ENCODE data around the gene POLG2. TPM values are rescaled to one million over a fixed set of nuclear protein-coding genes. Genes with fewer than 3 reads are reported as not detected.

The POLG2 gene
- total RNA-seq, 4 donors from 2014 or later: 10.6 to 15.0 (median 13.1) TPM

- Histone ChIP-seq H3K27ac (peak overlapping the region in 1 of 3 donors; percentile 16), H3K27me3 (no peaks in the 10 kb centered on the region), H3K36me3 (peaks cover 85% of the 10 kb centered on the region in 2 donors), H3K9me3 (no peaks in the 10 kb centered on the region), H3K4me1 (no peaks in the 10 kb centered on the region), H3K4me3 (replicated peaks in 1 of 3) (no peak overlapping the region)
- DNase-seq: no peak
- 75 to 82% methylated on average over 5 of the region's 5 CpGs for WGBS, 2 donors
- no peak for TF ChIP-seq POLR2A (IDR thresholded peaks at IDR 0.05)
- TF ChIP-seq, protein P1, sequence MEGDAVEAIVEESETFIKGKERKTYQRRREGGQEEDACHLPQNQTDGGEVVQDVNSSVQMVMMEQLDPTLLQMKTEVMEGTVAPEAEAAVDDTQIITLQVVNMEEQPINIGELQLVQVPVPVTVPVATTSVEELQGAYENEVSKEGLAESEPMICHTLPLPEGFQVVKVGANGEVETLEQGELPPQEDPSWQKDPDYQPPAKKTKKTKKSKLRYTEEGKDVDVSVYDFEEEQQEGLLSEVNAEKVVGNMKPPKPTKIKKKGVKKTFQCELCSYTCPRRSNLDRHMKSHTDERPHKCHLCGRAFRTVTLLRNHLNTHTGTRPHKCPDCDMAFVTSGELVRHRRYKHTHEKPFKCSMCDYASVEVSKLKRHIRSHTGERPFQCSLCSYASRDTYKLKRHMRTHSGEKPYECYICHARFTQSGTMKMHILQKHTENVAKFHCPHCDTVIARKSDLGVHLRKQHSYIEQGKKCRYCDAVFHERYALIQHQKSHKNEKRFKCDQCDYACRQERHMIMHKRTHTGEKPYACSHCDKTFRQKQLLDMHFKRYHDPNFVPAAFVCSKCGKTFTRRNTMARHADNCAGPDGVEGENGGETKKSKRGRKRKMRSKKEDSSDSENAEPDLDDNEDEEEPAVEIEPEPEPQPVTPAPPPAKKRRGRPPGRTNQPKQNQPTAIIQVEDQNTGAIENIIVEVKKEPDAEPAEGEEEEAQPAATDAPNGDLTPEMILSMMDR (IDR thresholded peaks at IDR 0.05): no peak
- intact Hi-C loops (cut with DNase I): no loop called here
These were observed 35.1 kb upstream of the POLG2 start for GRCh38 chr17:64531955-64532371.

GRCh38 chr17:64529221-64529620 is 32.4 kb upstream of the POLG2 start:
- intact Hi-C loops (cut with DNase I): no loop called here
- Histone ChIP-seq H3K36me3 (peaks cover 82 to 87% of the 10 kb centered on the region in 2 donors), H3K4me3 (replicated peaks in 1 of 3) (no peak overlapping the region), H3K4me1 (peaks cover 0 to 2% of the 10 kb centered on the region in 2 donors), H3K27me3 (no peaks in the 10 kb centered on the region), H3K27ac (no peak overlapping the region), H3K9me3 (no peaks in the 10 kb centered on the region)
- TF ChIP-seq, protein P1 (IDR thresholded peaks at IDR 0.05): no peak
- TF ChIP-seq POLR2A (IDR thresholded peaks at IDR 0.05): no peak
- WGBS, 2 donors: 92 to 94% methylated on average over 5 of the region's 5 CpGs
- no peak for DNase-seq

GRCh38 chr17:64527914-64528313 is 31.1 kb upstream of the POLG2 start:
- Histone ChIP-seq H3K36me3 (peaks cover 72 to 77% of the 10 kb centered on the region in 2 donors), H3K4me1 (peaks cover 6 to 13% of the 10 kb centered on the region in 2 donors), H3K9me3 (no peaks in the 10 kb centered on the region), H3K27me3 (no peaks in the 10 kb centered on the region), H3K4me3 (replicated peaks in 1 of 3) (no peak overlapping the region), H3K27ac (no peak overlapping the region)
- intact Hi-C loops (cut with DNase I): no loop called here
- no peak for TF ChIP-seq POLR2A (IDR thresholded peaks at IDR 0.05)
- TF ChIP-seq, protein P1 (IDR thresholded peaks at IDR 0.05): no peak
- WGBS, 2 donors: 96 to 97% methylated on average over 2 of the region's 2 CpGs
- no peak for DNase-seq

DNA sequence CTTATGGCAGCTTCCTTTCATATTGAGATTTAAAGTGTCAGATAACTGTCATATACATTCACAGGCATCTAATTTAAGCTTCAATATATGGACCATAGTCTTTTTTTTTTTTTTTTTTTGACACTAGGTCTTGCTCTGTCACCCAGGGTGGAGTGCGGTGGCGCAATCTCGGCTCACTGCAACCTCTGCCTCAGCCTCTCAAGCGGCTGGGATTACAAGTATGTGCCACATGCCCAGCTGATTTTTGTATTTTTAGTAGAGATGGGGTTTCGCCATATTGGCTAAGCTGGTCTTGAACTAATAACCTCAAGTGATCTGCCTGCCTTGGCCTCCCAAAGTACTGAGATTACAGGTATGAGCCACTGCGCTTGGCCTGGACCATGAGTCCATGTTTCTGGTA is 23.5 kb upstream of the POLG2 start:
- peaks cover 6 to 13% of the 10 kb centered on the region in 2 donors for H3K4me1 ChIP-seq
- WGBS, 2 donors: 88 to 91% methylated on average over 6 of the region's 6 CpGs
- TF ChIP-seq, protein P1 (IDR thresholded peaks at IDR 0.05): no peak
- no peak for TF ChIP-seq POLR2A (IDR thresholded peaks at IDR 0.05)
- no peaks in the 10 kb centered on the region for H3K9me3 ChIP-seq
- intact Hi-C loops (cut with DNase I): no loop called here
- no peak overlapping the region for H3K27ac ChIP-seq
- H3K4me3 ChIP-seq (replicated peaks in 1 of 3): no peak overlapping the region
- no peaks in the 10 kb centered on the region for H3K27me3 ChIP-seq
- DNase-seq: peak in 1 of 2 donors; percentile 20
- H3K36me3 ChIP-seq: peaks cover 32% of the 10 kb centered on the region in 2 donors

GRCh38 chr17:64519601-64520000 is 22.7 kb upstream of the POLG2 start:
- peaks cover 27 to 30% of the 10 kb centered on the region in 2 donors for H3K36me3 ChIP-seq
- H3K4me1 ChIP-seq: peaks cover 6 to 13% of the 10 kb centered on the region in 2 donors
- no peak overlapping the region for H3K27ac ChIP-seq
- DNase-seq: no peak
- 91 to 94% methylated on average over 6 of the region's 6 CpGs for WGBS, 2 donors
- no peak overlapping the region for H3K4me3 ChIP-seq (replicated peaks in 1 of 3)
- TF ChIP-seq POLR2A (IDR thresholded peaks at IDR 0.05): no peak
- TF ChIP-seq, protein P1 (IDR thresholded peaks at IDR 0.05): no peak
- H3K9me3 ChIP-seq: no peaks in the 10 kb centered on the region
- no peaks in the 10 kb centered on the region for H3K27me3 ChIP-seq
- intact Hi-C loops (cut with DNase I): no loop called here

Data from thyroid gland (tissue), 4 donors.